Measurements from ENCODE around the gene SELENOM.

SELENOM gene

GRCh38 chr22:31102441-31103081 is 4.8 kb downstream of the SELENOM start:
- H3K9me3 ChIP-seq (ENCODE audit: control insufficient read depth, insufficient read depth, low read length) = no peaks in the 10 kb centered on the region
- H3K9me2 ChIP-seq (replicated peaks; ENCODE audit: control insufficient read depth, low read length) = no peaks in the 10 kb centered on the region
- 0 out of 2 replicates have a peak, but pooled peaks cover 5% of the 10 kb centered on the region for H3K27me3 ChIP-seq (ENCODE audit: control insufficient read depth, low read length)
- no peaks in the 10 kb centered on the region for H3F3A ChIP-seq (ENCODE audit: control insufficient read depth, insufficient read depth)
- H3K36me3 ChIP-seq (ENCODE audit: control insufficient read depth, low read length) = no peaks in the 10 kb centered on the region
- no peak overlapping the region for H3K27ac ChIP-seq (ENCODE audit: low read depth, low read length)
- no peak for TF ChIP-seq EZH2phosphoT487 (IDR thresholded peaks at IDR 0.05; ENCODE audit: borderline replicate concordance, low read length)
- TF ChIP-seq, protein P1, sequence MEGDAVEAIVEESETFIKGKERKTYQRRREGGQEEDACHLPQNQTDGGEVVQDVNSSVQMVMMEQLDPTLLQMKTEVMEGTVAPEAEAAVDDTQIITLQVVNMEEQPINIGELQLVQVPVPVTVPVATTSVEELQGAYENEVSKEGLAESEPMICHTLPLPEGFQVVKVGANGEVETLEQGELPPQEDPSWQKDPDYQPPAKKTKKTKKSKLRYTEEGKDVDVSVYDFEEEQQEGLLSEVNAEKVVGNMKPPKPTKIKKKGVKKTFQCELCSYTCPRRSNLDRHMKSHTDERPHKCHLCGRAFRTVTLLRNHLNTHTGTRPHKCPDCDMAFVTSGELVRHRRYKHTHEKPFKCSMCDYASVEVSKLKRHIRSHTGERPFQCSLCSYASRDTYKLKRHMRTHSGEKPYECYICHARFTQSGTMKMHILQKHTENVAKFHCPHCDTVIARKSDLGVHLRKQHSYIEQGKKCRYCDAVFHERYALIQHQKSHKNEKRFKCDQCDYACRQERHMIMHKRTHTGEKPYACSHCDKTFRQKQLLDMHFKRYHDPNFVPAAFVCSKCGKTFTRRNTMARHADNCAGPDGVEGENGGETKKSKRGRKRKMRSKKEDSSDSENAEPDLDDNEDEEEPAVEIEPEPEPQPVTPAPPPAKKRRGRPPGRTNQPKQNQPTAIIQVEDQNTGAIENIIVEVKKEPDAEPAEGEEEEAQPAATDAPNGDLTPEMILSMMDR (IDR thresholded peaks at IDR 0.05; ENCODE audit: low read depth, low read length, poor library complexity, severe bottlenecking) = no peak
- no peak overlapping the region for H3K4me2 ChIP-seq (ENCODE audit: low read length)
- no peaks in the 10 kb centered on the region for H3K79me2 ChIP-seq (ENCODE audit: control insufficient read depth, low read length)
- peaks cover 7% of the 10 kb centered on the region for H3K4me1 ChIP-seq (ENCODE audit: control insufficient read depth, low read length)
- no peak overlapping the region for H3K4me3 ChIP-seq (ENCODE audit: low read length)
- H4K20me1 ChIP-seq (ENCODE audit: control insufficient read depth, insufficient read depth, low read depth, low read length) = no peaks in the 10 kb centered on the region

GRCh38 chr22:31100762-31101525 is 6.4 kb downstream of the SELENOM start:
- Histone ChIP-seq H3K9me2 (replicated peaks; ENCODE audit: control insufficient read depth, low read length) (no peaks in the 10 kb centered on the region), H3K27me3 (ENCODE audit: control insufficient read depth, low read length) (no peaks in the 10 kb centered on the region), H3F3A (ENCODE audit: control insufficient read depth, insufficient read depth) (no peaks in the 10 kb centered on the region), H3K4me2 (ENCODE audit: low read length) (no peak overlapping the region), H3K27ac (ENCODE audit: low read depth, low read length) (no peak overlapping the region), H4K20me1 (ENCODE audit: control insufficient read depth, insufficient read depth, low read depth, low read length) (no peaks in the 10 kb centered on the region), H3K79me2 (ENCODE audit: control insufficient read depth, low read length) (no peaks in the 10 kb centered on the region), H3K4me3 (ENCODE audit: low read length) (no peak overlapping the region), H3K36me3 (ENCODE audit: control insufficient read depth, low read length) (no peaks in the 10 kb centered on the region), H3K9me3 (ENCODE audit: control insufficient read depth, insufficient read depth, low read length) (no peaks in the 10 kb centered on the region), H3K4me1 (ENCODE audit: control insufficient read depth, low read length) (no peaks in the 10 kb centered on the region)
- TF ChIP-seq, protein P1 (IDR thresholded peaks at IDR 0.05; ENCODE audit: low read depth, low read length, poor library complexity, severe bottlenecking) = no peak
- no peak for TF ChIP-seq EZH2phosphoT487 (IDR thresholded peaks at IDR 0.05; ENCODE audit: borderline replicate concordance, low read length)

- Histone ChIP-seq H3F3A (ENCODE audit: control insufficient read depth, insufficient read depth) (no peaks in the 10 kb centered on the region), H3K4me2 (ENCODE audit: low read length) (no peak overlapping the region), H3K9me3 (ENCODE audit: control insufficient read depth, insufficient read depth, low read length) (no peaks in the 10 kb centered on the region), H4K20me1 (ENCODE audit: control insufficient read depth, insufficient read depth, low read depth, low read length) (no peaks in the 10 kb centered on the region), H3K27me3 (ENCODE audit: control insufficient read depth, low read length) (no peaks in the 10 kb centered on the region), H3K9me2 (replicated peaks; ENCODE audit: control insufficient read depth, low read length) (no peaks in the 10 kb centered on the region), H3K36me3 (ENCODE audit: control insufficient read depth, low read length) (no peaks in the 10 kb centered on the region), H3K79me2 (ENCODE audit: control insufficient read depth, low read length) (no peaks in the 10 kb centered on the region), H3K4me3 (ENCODE audit: low read length) (no peak overlapping the region), H3K27ac (ENCODE audit: low read depth, low read length) (no peak overlapping the region), H3K4me1 (ENCODE audit: control insufficient read depth, low read length) (no peaks in the 10 kb centered on the region)
- no peak for TF ChIP-seq EZH2phosphoT487 (IDR thresholded peaks at IDR 0.05; ENCODE audit: borderline replicate concordance, low read length)
- TF ChIP-seq, protein P1 (IDR thresholded peaks at IDR 0.05; ENCODE audit: low read depth, low read length, poor library complexity, severe bottlenecking) = no peak
Observed at GRCh38 chr22:31099841-31100761, 7.3 kb downstream of the SELENOM start.

All from DOHH2 (cell line).